OCI-M2 (cell line): Measurements from ENCODE around the gene SSTR3.
"Not testable (repeated sequence)": the region's sequence is repeated elsewhere in the genome, so short reads cannot be mapped to it uniquely, and the experiment has no call there.

Experiments used
- DNase-seq: peaks from one replicate; lab custom pipeline; 2025; ENCODE audit not compliant: unreplicated experiment; lab: John Stamatoyannopoulos, UW

Gene SSTR3

GRCh38 chr22:37211075-37211865 lies 1.0 kb downstream of the SSTR3 start:
- no peak for DNase-seq

GRCh38 chr22:37210041-37210803 lies 2.1 kb downstream of the SSTR3 start:
- DNase-seq, result no peak

GRCh38 chr22:37209140-37209845 lies 3.0 kb downstream of the SSTR3 start:
- no peak for DNase-seq

- DNase-seq, result no peak
Observed at GRCh38 chr22:37208401-37209139, 3.7 kb downstream of the SSTR3 start.

- DNase-seq, result no peak
Observed at GRCh38 chr22:37207981-37208380, 4.3 kb downstream of the SSTR3 start.

GRCh38 chr22:37206841-37207821 lies 5.1 kb downstream of the SSTR3 start:
- no peak for DNase-seq

- no peak for DNase-seq
Observed at GRCh38 chr22:37206118-37206840, 6.0 kb downstream of the SSTR3 start.

GRCh38 chr22:37205046-37205445 lies 7.2 kb downstream of the SSTR3 start:
- DNase-seq, result no peak

- DNase-seq, result no peak
Observed at GRCh38 chr22:37204045-37204655, 8.1 kb downstream of the SSTR3 start.

GRCh38 chr22:37203354-37204044 lies 8.8 kb downstream of the SSTR3 start:
- DNase-seq, result no peak

GRCh38 chr22:37202716-37203115 lies 9.6 kb downstream of the SSTR3 start:
- no peak for DNase-seq

GRCh38 chr22:37202001-37202555 lies 10.2 kb downstream of the SSTR3 start:
- DNase-seq, result no peak

GRCh38 chr22:37201443-37201820 lies 10.8 kb downstream of the SSTR3 start:
- DNase-seq, result not testable (repeated sequence)

GRCh38 chr22:37199760-37200108 lies 12.5 kb downstream of the SSTR3 start:
- peak; percentile 86 for DNase-seq

- DNase-seq, result peak; percentile 86
Observed at GRCh38 chr22:37199103-37199759, 13.0 kb downstream of the SSTR3 start.

- peak; percentile 52 for DNase-seq
Observed at GRCh38 chr22:37198258-37199102, 13.8 kb downstream of the SSTR3 start.
